CD8-positive, alpha-beta memory T cell (primary cell): ENCODE measurements around the gene CHMP4B. TPM values are rescaled to one million over a fixed set of nuclear protein-coding genes. Genes with fewer than 3 reads are reported as not detected.

Experiments
- CTCF ChIA-PET: fragments of 350-600 bp; sonication (Branson Sonifier 250); formaldehyde crosslinking; loops from one replicate; lab custom pipeline; 2021; ENCODE audit warnings: antibody characterized with exemption; lab: Charles Lee
- POLR2A ChIA-PET: fragments of 350-600 bp; sonication (Branson Sonifier 250); formaldehyde crosslinking; loops from one replicate; lab custom pipeline; 2021; ENCODE audit warnings: antibody characterized with exemption; lab: Charles Lee
- DNase-seq, 5 donors: peaks; one replicate each; pipeline versions ENCODE4 v3.0.0 to v3.0.0-alpha.2; 2020 to 2022; ENCODE audit warnings: mixed read lengths in 1 of 5
- H3K27ac ChIP-seq: one replicate; pipeline ENCODE4 v1.7.0; 2013; ENCODE audit warnings: low read depth, mild to moderate bottlenecking, low read length, moderate library complexity
- H3K27me3 ChIP-seq: 2 replicates; pipeline ENCODE4 v1.7.0; 2013; ENCODE audit warnings: low read length, mild to moderate bottlenecking; ENCODE audit not compliant: insufficient read depth, poor library complexity, severe bottlenecking
- H3K36me3 ChIP-seq: 2 replicates; pipeline ENCODE4 v1.7.0; 2013; ENCODE audit warnings: mild to moderate bottlenecking, low read length, moderate library complexity; ENCODE audit not compliant: insufficient read depth
- H3K4me1 ChIP-seq: 2 replicates; pipeline ENCODE4 v1.7.0; 2013; ENCODE audit warnings: mild to moderate bottlenecking, low read length, moderate library complexity; ENCODE audit not compliant: insufficient read depth
- H3K4me3 ChIP-seq: 2 replicates; pipeline ENCODE4 v1.7.0; 2013; ENCODE audit warnings: mild to moderate bottlenecking, low read length
- H3K9me3 ChIP-seq: 2 replicates; pipeline ENCODE4 v1.7.0; 2013; ENCODE audit warnings: mild to moderate bottlenecking, low read length
- H3K27ac Mint-ChIP-seq, 8 donors: one replicate each; pipeline ENCODE4 v1.8.0; 2020 to 2021; ENCODE audit warnings: mixed read lengths in 8 of 8, mild to moderate bottlenecking in 6 of 8, inconsistent platforms in 3 of 8, moderate library complexity in 3 of 8
- H3K27me3 Mint-ChIP-seq, 2 donors: one replicate each; pipeline ENCODE4 v1.8.0; 2020 to 2021; ENCODE audit warnings: mixed read lengths in 2 of 2, mild to moderate bottlenecking in 1 of 2, moderate library complexity in 1 of 2
- H3K36me3 Mint-ChIP-seq, 3 donors: one replicate each; pipeline ENCODE4 v1.8.0; 2020 to 2021; ENCODE audit warnings: mixed read lengths in 3 of 3, inconsistent platforms in 1 of 3, mild to moderate bottlenecking in 1 of 3
- H3K4me1 Mint-ChIP-seq, 3 donors: one replicate each; pipeline ENCODE4 v1.8.0; 2020 to 2021; ENCODE audit warnings: mixed read lengths in 3 of 3, inconsistent platforms in 1 of 3, mild to moderate bottlenecking in 1 of 3
- H3K4me3 Mint-ChIP-seq, 7 donors: one replicate each; pipeline ENCODE4 v1.8.0; 2020 to 2021; ENCODE audit warnings: mixed read lengths in 7 of 7, mild to moderate bottlenecking in 6 of 7, moderate library complexity in 4 of 7, inconsistent platforms in 2 of 7
- H3K9me3 Mint-ChIP-seq, 5 donors: one replicate each; pipeline ENCODE4 v1.8.0; 2020 to 2022; ENCODE audit warnings: mixed read lengths in 5 of 5, mild to moderate bottlenecking in 3 of 5, moderate library complexity in 2 of 5, inconsistent platforms in 1 of 5
- polyA plus RNA-seq: library from polyadenylated mRNA; unstranded; fragments of 300-500 nt; fragmentation: Illumina TruSeq; gene quantifications from one replicate; pipeline ENCODE4 v1.2.3, GENCODE V29; 2021
- total RNA-seq, 2 experiments: library from RNA; stranded (reverse); gene quantifications; one replicate each; pipeline ENCODE4 v1.2.3, GENCODE V29; 2021

The CHMP4B gene
- total and polyA plus RNA-seq, 3 experiments from 2014 or later = 5.7 to 79.9 (median 78.3) TPM

DNA sequence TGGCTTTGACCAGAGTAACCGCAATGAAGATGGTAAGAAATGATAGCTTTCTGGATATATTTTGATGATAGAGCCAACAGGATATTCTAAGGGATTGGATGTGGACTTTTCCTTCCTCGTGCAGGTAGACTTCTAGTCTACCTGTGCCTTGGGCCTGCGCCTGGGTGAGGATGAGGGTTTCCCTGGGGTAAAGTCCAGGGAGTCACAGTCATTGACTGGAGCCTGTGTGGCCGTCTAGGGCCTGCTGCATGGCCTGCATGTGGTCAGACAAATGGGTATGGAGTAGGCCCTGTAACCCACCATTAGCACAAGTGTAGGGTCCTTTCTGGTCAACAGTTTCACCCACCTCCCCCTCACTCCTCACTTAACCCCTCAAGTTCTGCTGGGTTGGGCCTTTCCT, 12.7 kb upstream of the CHMP4B start:
- Mint-ChIP-seq H3K9me3 (no peaks in the 10 kb centered on the region), H3K36me3 (no peaks in the 10 kb centered on the region), H3K4me3 (no peak overlapping the region), H3K27me3 (no peaks in the 10 kb centered on the region), H3K4me1 (peaks cover 0 to 3% (median 0%) of the 10 kb centered on the region in 3 donors), H3K27ac (no peak overlapping the region)
- H3K27ac ChIP-seq = no peak overlapping the region
- no peak overlapping the region for H3K4me3 ChIP-seq
- H3K36me3 ChIP-seq = no peaks in the 10 kb centered on the region
- no peaks in the 10 kb centered on the region for H3K9me3 ChIP-seq
- no peak for DNase-seq
- H3K27me3 ChIP-seq = no peaks in the 10 kb centered on the region
- POLR2A ChIA-PET = no interaction called here
- no peaks in the 10 kb centered on the region for H3K4me1 ChIP-seq
- CTCF ChIA-PET = no interaction called here

DNA sequence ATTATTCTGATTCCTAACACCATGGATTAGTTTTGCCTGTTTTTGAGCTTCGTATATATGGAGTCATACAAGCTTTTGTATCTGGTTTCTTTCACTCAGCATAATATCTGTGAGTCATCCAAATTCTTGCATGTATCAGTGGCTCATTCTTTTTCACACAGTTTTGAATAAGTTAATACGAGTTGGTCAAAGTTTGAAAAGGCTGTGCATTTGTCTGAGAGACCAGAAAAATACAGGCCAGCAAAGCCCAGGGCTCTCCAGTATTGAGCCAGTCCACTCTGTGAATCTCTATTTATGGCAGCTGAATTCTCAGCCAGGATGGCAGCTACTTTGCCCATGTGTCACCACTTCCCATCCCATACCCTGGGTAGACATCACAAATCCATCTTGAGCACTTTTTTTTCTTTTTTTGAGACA, 7.2 kb upstream of the CHMP4B start:
- H3K36me3 Mint-ChIP-seq = no peaks in the 10 kb centered on the region
- H3K4me1 Mint-ChIP-seq = no peaks in the 10 kb centered on the region
- Histone ChIP-seq H3K4me3 (no peak overlapping the region), H3K27ac (no peak overlapping the region), H3K4me1 (no peaks in the 10 kb centered on the region), H3K9me3 (no peaks in the 10 kb centered on the region), H3K36me3 (no peaks in the 10 kb centered on the region), H3K27me3 (no peaks in the 10 kb centered on the region)
- ChIA-PET CTCF (interaction anchor here (0.7 kb wide), 2 partner anchors 11 to 137 kb away, joined by 3 read pairs; no protein-coding TSS in a partner anchor), POLR2A (no interaction called here)
- no peak overlapping the region for H3K4me3 Mint-ChIP-seq
- no peak for DNase-seq
- no peaks in the 10 kb centered on the region for H3K9me3 Mint-ChIP-seq
- no peak overlapping the region for H3K27ac Mint-ChIP-seq
- no peaks in the 10 kb centered on the region for H3K27me3 Mint-ChIP-seq

DNA sequence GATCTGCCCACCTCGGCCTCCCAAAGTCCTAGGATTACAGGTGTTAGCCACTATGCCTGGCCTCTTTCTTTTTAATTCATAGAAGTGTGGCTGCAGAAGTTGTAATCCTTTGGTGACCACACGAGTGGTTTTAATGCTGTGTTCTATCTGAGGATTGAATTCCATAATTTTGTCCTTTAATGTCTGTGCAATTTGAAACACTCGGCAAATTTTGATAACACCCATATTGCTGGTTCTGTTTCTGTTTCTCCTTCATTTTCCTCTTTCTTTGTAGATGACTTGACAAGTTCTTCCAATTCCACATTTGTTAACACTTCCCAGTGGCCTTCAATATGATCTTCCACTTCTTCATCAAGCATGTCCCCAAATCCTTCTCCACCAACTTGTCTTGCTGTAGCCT, 2.8 kb upstream of the CHMP4B start:
- DNase-seq = no peak
- ChIA-PET CTCF (no interaction called here), POLR2A (no interaction called here)
- Histone ChIP-seq H3K27me3 (no peaks in the 10 kb centered on the region), H3K36me3 (no peaks in the 10 kb centered on the region), H3K4me3 (no peak overlapping the region), H3K9me3 (no peaks in the 10 kb centered on the region), H3K27ac (no peak overlapping the region), H3K4me1 (peaks cover 17% of the 10 kb centered on the region)
- no peaks in the 10 kb centered on the region for H3K9me3 Mint-ChIP-seq
- H3K27me3 Mint-ChIP-seq = peaks cover 0 to 2% of the 10 kb centered on the region in 2 donors
- H3K4me1 Mint-ChIP-seq = peaks cover 19 to 26% (median 21%) of the 10 kb centered on the region in 3 donors
- no peak overlapping the region for H3K4me3 Mint-ChIP-seq
- H3K36me3 Mint-ChIP-seq = peaks cover 0 to 10% (median 0%) of the 10 kb centered on the region in 3 donors
- H3K27ac Mint-ChIP-seq = no peak overlapping the region

DNA sequence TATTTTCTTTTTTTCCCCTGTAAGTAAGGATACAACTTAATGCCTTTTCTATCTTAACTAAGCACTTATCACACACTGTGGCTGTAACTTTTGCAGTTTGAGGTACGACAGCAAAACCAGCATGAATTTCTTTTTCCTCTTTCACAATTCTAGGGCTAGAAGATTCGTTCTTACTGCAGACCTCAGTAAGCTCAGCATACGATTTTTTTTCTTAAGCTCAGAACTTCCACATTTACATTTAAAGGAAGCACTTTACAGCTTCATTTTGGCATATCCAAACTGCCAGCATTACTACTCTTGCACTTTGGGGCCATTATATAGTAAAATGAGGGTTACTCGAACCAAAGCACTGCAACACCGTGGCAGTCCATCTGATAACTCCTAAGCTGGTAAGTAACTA, 889 bp upstream of the CHMP4B start:
- CTCF ChIA-PET = interaction anchor here (0.9 to 2.6 kb wide), 8 partner anchors 16 to 259 kb away, joined by 3 to 10 read pairs (median 3); no protein-coding TSS in a partner anchor
- peak overlapping the region in 2 of 7 donors; percentile 2 to 23 for H3K4me3 Mint-ChIP-seq
- H3K4me1 Mint-ChIP-seq = peaks cover 36 to 44% (median 37%) of the 10 kb centered on the region in 3 donors
- no peaks in the 10 kb centered on the region for H3K9me3 Mint-ChIP-seq
- Histone ChIP-seq H3K4me1 (peaks cover 34% of the 10 kb centered on the region), H3K27me3 (no peaks in the 10 kb centered on the region), H3K27ac (no peak overlapping the region), H3K9me3 (no peaks in the 10 kb centered on the region), H3K4me3 (no peak overlapping the region), H3K36me3 (no peaks in the 10 kb centered on the region)
- H3K36me3 Mint-ChIP-seq = peaks cover 0 to 18% (median 4%) of the 10 kb centered on the region in 3 donors
- peaks cover 0 to 2% of the 10 kb centered on the region in 2 donors for H3K27me3 Mint-ChIP-seq
- no peak for DNase-seq
- no peak overlapping the region for H3K27ac Mint-ChIP-seq
- POLR2A ChIA-PET = interaction anchor here (0.9 to 2.0 kb wide), 6 partner anchors 78 to 320 kb away, joined by 3 to 14 read pairs (median 6); partner anchors contain the start of genes EIF2S2, PXMP4, RALY and ZNF341

DNA sequence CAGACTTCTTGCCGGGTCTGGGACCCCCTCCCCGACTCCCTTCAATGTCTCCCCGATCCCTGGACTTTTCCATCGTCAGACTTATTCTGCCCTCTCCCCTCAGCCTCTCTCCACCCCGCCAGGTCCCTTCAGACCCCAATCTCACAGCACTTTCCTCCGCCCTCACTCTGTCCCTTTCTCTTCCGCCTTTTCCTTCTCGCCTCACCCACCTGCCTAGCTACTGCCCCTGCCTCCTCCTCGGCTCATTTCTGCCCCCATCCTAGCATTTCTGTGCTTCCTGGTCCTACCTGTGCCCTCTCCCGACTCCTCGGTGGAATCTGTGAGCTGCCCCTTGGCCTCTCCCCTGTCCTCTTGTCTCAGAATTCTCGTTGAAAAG, 616 bp downstream of the CHMP4B start:
- H3K4me1 ChIP-seq = peaks cover 36% of the 10 kb centered on the region
- H3K27me3 ChIP-seq = no peaks in the 10 kb centered on the region
- no peaks in the 10 kb centered on the region for H3K9me3 ChIP-seq
- peak overlapping the region; percentile 37 to 100 (median 94) for H3K27ac Mint-ChIP-seq
- CTCF ChIA-PET = interaction anchor here (1.3 to 2.6 kb wide), 3 partner anchors 18 to 77 kb away, joined by 3 to 10 read pairs (median 4); no protein-coding TSS in a partner anchor
- peak overlapping the region; percentile 82 for H3K4me3 ChIP-seq
- H3K4me1 Mint-ChIP-seq = peaks cover 46 to 59% (median 52%) of the 10 kb centered on the region in 3 donors
- POLR2A ChIA-PET = interaction anchor here (1.1 to 2.0 kb wide), 4 partner anchors 7 to 301 kb away, joined by 3 to 14 read pairs (median 8); partner anchors contain the start of genes EIF2S2 and PXMP4
- no peak for DNase-seq
- H3K36me3 Mint-ChIP-seq = peaks cover 0 to 29% (median 5%) of the 10 kb centered on the region in 3 donors
- H3K4me3 Mint-ChIP-seq = peak overlapping the region; percentile 92 to 100 (median 94)
- H3K27me3 Mint-ChIP-seq = peaks cover 0 to 2% of the 10 kb centered on the region in 2 donors
- H3K9me3 Mint-ChIP-seq = no peaks in the 10 kb centered on the region
- no peaks in the 10 kb centered on the region for H3K36me3 ChIP-seq
- H3K27ac ChIP-seq = peak overlapping the region; percentile 85

DNA sequence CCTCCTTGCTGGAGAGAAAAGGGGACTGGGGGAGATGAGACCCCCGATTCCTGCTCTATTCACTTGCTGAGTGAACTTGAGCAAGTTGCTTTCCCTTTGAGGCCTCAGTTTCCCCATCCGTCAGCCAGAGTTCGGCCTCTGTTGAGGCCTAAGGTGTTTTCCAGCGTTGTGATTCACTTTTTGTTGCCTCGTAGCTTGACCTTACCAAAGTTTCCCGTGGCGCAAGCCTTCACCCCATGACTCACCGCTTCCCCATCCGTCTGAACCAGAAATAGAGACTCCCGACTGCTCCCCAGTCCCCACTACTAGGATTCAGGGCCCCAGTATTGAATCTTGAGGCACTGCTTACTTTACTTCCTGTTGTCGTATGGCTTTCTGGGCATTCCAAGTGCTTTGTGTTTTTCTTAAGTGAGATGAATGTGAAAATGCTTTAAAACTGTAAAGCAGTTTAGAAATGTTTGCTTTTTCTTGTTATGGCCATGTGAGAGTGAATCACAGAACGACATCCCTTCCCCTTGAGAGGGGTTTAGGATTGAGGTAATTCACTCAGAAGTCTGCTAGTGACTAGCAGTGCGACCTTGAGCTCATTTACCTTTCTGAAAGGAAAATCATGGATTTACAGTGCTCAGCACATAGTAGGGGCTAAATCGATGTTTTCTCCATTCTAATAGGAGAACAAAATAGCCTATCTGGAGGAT, 1.2 kb downstream of the CHMP4B start:
- H3K36me3 Mint-ChIP-seq = peaks cover 0 to 31% (median 5%) of the 10 kb centered on the region in 3 donors
- Histone ChIP-seq H3K27ac (peak overlapping the region; percentile 85), H3K4me3 (peak overlapping the region; percentile 82), H3K9me3 (no peaks in the 10 kb centered on the region), H3K4me1 (peaks cover 36% of the 10 kb centered on the region), H3K27me3 (no peaks in the 10 kb centered on the region), H3K36me3 (no peaks in the 10 kb centered on the region)
- peaks cover 47 to 65% (median 58%) of the 10 kb centered on the region in 3 donors for H3K4me1 Mint-ChIP-seq
- peaks cover 0 to 2% of the 10 kb centered on the region in 2 donors for H3K27me3 Mint-ChIP-seq
- peak in 1 of 5 donors; percentile 18 for DNase-seq
- peak overlapping the region; percentile 37 to 100 (median 94) for H3K27ac Mint-ChIP-seq
- H3K9me3 Mint-ChIP-seq = no peaks in the 10 kb centered on the region
- CTCF ChIA-PET = interaction anchor here (2.6 kb wide), 1 partner anchor 20 kb away, joined by 10 read pairs; no protein-coding TSS in a partner anchor
- H3K4me3 Mint-ChIP-seq = peak overlapping the region; percentile 92 to 100 (median 94)
- POLR2A ChIA-PET = interaction anchor here (1.6 to 2.0 kb wide), 3 partner anchors 47 to 300 kb away, joined by 7 to 14 read pairs (median 10); partner anchors contain the start of gene EIF2S2

DNA sequence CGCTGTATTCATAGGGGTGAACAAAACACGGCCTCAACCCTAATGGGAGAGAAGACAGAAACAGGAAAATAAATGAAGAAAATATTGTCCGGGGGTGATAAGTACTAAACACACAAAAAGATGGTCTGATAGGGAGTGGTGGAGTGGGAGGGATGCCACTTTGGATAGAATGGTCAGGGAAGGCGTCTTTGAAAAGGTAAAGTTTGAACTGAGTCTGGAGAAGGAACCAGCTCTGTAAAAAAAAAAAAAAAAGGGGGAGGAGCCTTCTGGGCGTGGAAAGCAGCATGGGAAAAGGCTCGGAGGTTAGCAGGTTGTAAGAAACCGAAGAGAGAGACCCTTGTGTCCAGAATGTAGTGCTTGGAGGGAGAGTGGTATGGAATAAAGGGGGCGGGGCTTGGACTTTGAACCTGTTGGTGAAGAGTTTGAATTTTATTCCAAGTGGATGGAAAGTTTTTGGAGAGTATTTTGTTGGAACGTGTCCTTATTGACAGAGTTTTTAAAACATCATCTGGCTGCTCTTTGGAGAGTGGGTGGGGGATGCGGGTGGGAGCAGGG, 1.8 kb downstream of the CHMP4B start:
- peaks cover 0 to 38% (median 5%) of the 10 kb centered on the region in 3 donors for H3K36me3 Mint-ChIP-seq
- no peaks in the 10 kb centered on the region for H3K36me3 ChIP-seq
- peaks cover 36% of the 10 kb centered on the region for H3K4me1 ChIP-seq
- H3K27me3 Mint-ChIP-seq = peaks cover 0 to 2% of the 10 kb centered on the region in 2 donors
- H3K4me3 Mint-ChIP-seq = peak overlapping the region; percentile 92 to 100 (median 94)
- H3K27me3 ChIP-seq = no peaks in the 10 kb centered on the region
- ChIA-PET CTCF (interaction anchor here (1.1 kb wide), 1 partner anchor 69 kb away, joined by 3 read pairs; no protein-coding TSS in a partner anchor), POLR2A (interaction anchor here (1.6 kb wide), 1 partner anchor 299 kb away, joined by 7 read pairs; the partner anchor contains the start of gene EIF2S2)
- H3K27ac ChIP-seq = peak overlapping the region; percentile 16
- peaks cover 54 to 71% (median 65%) of the 10 kb centered on the region in 3 donors for H3K4me1 Mint-ChIP-seq
- no peak for DNase-seq
- no peaks in the 10 kb centered on the region for H3K9me3 ChIP-seq
- H3K4me3 ChIP-seq = peak overlapping the region; percentile 82
- H3K9me3 Mint-ChIP-seq = no peaks in the 10 kb centered on the region
- peak overlapping the region; percentile 37 to 98 (median 80) for H3K27ac Mint-ChIP-seq
